HEK293T (cell line): ENCODE data around the gene MRPS9.

Experiments
- CTCF ChIA-PET: fragments of 350-600 bp; formaldehyde crosslinking; extraction: SDS; loops from one replicate; lab custom pipeline; 2021; ENCODE audit warnings: antibody characterized with exemption, inconsistent platforms; lab: Yijun Ruan, JAX
- POLR2A ChIA-PET: fragments of 350-600 bp; formaldehyde crosslinking; extraction: SDS; loops from one replicate; lab custom pipeline; 2020; ENCODE audit warnings: antibody characterized with exemption, inconsistent platforms; lab: Yijun Ruan, JAX
- DNase-seq: peaks from one replicate; pipeline ENCODE4 v3.0.0; 2012; ENCODE audit warnings: mixed read lengths; ENCODE audit errors: extremely low spot score
- ARNT ChIP-seq: fragments of 450-650 bp; IDR thresholded peaks from 2 replicates; pipeline ENCODE4 v1.6.1; 2017; ENCODE audit warnings: mild to moderate bottlenecking
- BHLHE40 ChIP-seq: fragments of 450-650 bp; IDR thresholded peaks from 2 replicates; pipeline ENCODE4 v1.6.1; 2016; ENCODE audit warnings: mild to moderate bottlenecking, moderate library complexity, borderline replicate concordance
- CTBP1 ChIP-seq: fragments of 450-650 bp; IDR thresholded peaks from 2 replicates; pipeline ENCODE4 v1.6.1; 2016; ENCODE audit warnings: borderline replicate concordance
- ELF4 ChIP-seq: fragments of 450-650 bp; IDR thresholded peaks from 2 replicates; pipeline ENCODE4 v1.6.1; 2017; ENCODE audit warnings: antibody characterized with exemption
- FOXA1 ChIP-seq: fragments of 450-650 bp; IDR thresholded peaks from 2 replicates; pipeline ENCODE4 v1.6.1; 2016; ENCODE audit warnings: mild to moderate bottlenecking
- FOXK2 ChIP-seq: fragments of 450-650 bp; IDR thresholded peaks from 2 replicates; pipeline ENCODE4 v1.6.1; 2016; ENCODE audit warnings: mild to moderate bottlenecking
- FOXM1 ChIP-seq: fragments of 450-650 bp; IDR thresholded peaks from 2 replicates; pipeline ENCODE4 v1.6.1; 2017; ENCODE audit warnings: mild to moderate bottlenecking, borderline replicate concordance
- HDGF ChIP-seq: fragments of 450-650 bp; IDR thresholded peaks from 2 replicates; pipeline ENCODE4 v1.6.1; 2017; ENCODE audit warnings: antibody characterized with exemption, borderline replicate concordance
- L3MBTL2 ChIP-seq: fragments of 450-650 bp; conservative IDR thresholded peaks from 2 replicates; pipeline ENCODE4 v1.6.1; 2016; ENCODE audit warnings: mild to moderate bottlenecking
- LEF1 ChIP-seq: fragments of 450-650 bp; IDR thresholded peaks from 2 replicates; pipeline ENCODE4 v1.6.1; 2017; ENCODE audit warnings: mild to moderate bottlenecking, borderline replicate concordance
- NFRKB ChIP-seq: fragments of 450-650 bp; IDR thresholded peaks from 2 replicates; pipeline ENCODE4 v1.6.1; 2016; ENCODE audit warnings: mild to moderate bottlenecking, moderate library complexity
- SP1 ChIP-seq: fragments of 450-650 bp; IDR thresholded peaks from 2 replicates; pipeline ENCODE4 v1.6.1; 2017
- SUZ12 ChIP-seq: fragments of 450-650 bp; IDR thresholded peaks from 2 replicates; pipeline ENCODE4 v1.6.1; 2016; ENCODE audit warnings: mild to moderate bottlenecking
- TARDBP ChIP-seq: fragments of 450-650 bp; IDR thresholded peaks from 2 replicates; pipeline ENCODE4 v1.6.1; 2016
- ZNF384 ChIP-seq: fragments of 450-650 bp; IDR thresholded peaks from 2 replicates; pipeline ENCODE4 v1.6.1; 2016
- TF ChIP-seq, protein P1 (sequence below): fragments of 450-650 bp; IDR thresholded peaks from 2 replicates; pipeline ENCODE4 v1.6.1; 2016

Gene MRPS9

DNA sequence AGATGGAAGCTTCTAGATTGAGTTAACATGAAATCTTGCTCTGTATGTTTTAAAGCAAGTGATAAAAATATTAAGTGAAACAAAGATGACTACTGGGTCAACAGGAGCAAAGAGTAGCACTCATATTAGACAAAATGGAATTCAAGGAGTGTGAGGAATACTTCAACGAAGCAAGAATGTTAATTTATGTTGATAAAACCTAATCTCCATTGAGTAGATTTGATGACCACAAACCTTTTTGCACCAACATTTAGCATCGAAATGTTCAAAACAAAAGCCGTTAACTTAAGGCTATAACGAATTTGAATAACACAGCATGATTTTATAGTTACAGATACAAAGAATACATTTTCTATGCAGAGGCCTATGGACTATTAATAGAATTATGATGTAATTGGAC lies 35.7 kb downstream of the MRPS9 start:
- TF ChIP-seq TARDBP, result no peak
- TF ChIP-seq CTBP1, result no peak
- no peak for TF ChIP-seq L3MBTL2
- no peak for TF ChIP-seq SUZ12
- no peak for TF ChIP-seq FOXM1
- no peak for TF ChIP-seq FOXA1
- TF ChIP-seq ZNF384, result no peak
- no peak for TF ChIP-seq NFRKB
- TF ChIP-seq, protein P1, sequence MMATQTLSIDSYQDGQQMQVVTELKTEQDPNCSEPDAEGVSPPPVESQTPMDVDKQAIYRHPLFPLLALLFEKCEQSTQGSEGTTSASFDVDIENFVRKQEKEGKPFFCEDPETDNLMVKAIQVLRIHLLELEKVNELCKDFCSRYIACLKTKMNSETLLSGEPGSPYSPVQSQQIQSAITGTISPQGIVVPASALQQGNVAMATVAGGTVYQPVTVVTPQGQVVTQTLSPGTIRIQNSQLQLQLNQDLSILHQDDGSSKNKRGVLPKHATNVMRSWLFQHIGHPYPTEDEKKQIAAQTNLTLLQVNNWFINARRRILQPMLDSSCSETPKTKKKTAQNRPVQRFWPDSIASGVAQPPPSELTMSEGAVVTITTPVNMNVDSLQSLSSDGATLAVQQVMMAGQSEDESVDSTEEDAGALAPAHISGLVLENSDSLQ, result no peak
- no peak for TF ChIP-seq SP1
- TF ChIP-seq LEF1, result no peak
- TF ChIP-seq ELF4, result no peak
- TF ChIP-seq FOXK2, result no peak
- TF ChIP-seq HDGF, result no peak
- no peak for TF ChIP-seq ARNT
- no peak for TF ChIP-seq BHLHE40
- POLR2A ChIA-PET, result no interaction called here
- CTCF ChIA-PET, result no interaction called here
- DNase-seq, result no peak

DNA sequence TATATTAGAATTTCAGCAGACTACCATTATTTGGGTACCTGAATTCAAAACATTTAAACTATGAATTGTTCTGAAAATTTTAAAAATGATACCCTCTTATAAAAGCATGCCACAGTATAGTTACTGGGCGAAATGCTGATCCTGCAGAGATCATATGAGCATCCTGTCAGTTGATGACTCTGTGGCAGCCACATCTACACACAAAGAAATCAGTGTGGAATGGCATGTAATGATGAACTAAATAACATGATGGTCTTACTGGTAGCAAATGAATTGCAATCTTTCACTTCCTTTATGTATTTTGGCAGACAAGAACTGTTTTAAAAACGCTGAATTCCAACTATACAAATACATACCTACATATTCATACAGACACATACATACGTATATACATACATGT lies 38.3 kb downstream of the MRPS9 start:
- TF ChIP-seq NFRKB, result no peak
- TF ChIP-seq SUZ12, result no peak
- no peak for TF ChIP-seq SP1
- TF ChIP-seq FOXK2, result no peak
- TF ChIP-seq L3MBTL2, result no peak
- no peak for TF ChIP-seq ELF4
- TF ChIP-seq TARDBP, result no peak
- TF ChIP-seq BHLHE40, result no peak
- TF ChIP-seq HDGF, result no peak
- TF ChIP-seq CTBP1, result no peak
- DNase-seq, result no peak

DNA sequence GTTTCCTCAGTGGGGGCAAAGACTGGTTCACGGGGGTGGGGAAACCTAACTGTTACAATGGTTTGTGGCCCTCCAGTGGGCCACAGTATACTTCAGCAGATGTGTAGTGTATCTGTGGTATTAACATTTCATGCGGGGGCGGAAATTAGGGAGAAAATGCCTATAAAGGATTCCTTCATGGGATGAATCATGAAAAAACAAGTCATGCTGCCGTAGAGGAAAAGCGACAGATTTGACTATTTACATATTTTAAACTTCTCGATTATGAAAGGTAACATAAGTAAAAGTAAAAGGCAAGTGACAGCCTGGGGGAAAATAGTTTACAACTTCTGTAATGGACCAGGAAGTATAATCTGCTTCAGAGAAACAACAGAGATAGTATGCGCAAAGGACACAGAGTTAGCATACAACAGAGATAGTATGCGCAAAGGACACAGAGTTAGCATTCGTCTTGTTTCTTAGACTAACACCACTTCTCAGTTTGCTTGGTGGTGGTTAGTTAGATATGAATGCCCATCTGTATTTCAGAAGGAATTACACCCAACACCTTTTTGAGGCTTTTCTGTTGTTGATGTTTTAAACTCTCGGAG lies 41.1 kb downstream of the MRPS9 start:
- ChIA-PET POLR2A (no interaction called here), CTCF (no interaction called here)
- TF ChIP-seq CTBP1 (no peak), NFRKB (no peak), FOXA1 (no peak), FOXK2 (no peak), SP1 (no peak), BHLHE40 (no peak), HDGF (no peak)
- TF ChIP-seq, protein P1, result no peak
- DNase-seq, result no peak

More for the DNA sequence above, 38.3 kb downstream of the MRPS9 start:
- ChIA-PET CTCF (no interaction called here), POLR2A (interaction anchor here (0.5 kb wide), 1 partner anchor 56 kb away, joined by 3 read pairs; no protein-coding TSS in a partner anchor)

DNA sequence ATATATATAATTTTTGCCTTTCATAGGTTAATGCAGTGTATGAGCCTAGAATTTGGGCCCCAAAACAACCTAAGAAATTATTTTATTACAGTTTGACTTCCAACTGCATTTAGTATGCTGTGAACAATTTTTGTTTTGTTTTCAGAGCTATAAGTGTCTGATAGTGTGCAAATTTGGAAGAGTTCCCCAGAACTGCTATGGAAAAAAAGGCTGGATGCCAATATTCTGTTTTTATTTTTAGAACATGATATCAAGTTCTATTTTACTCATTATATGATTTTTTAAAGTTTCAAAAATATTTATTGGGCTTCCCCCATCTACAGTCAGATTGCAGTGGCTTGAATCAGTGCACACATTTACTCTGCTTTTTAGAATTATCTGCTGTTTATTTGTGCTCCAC lies 42.6 kb downstream of the MRPS9 start:
- ChIA-PET POLR2A (no interaction called here), CTCF (no interaction called here)
- no peak for TF ChIP-seq LEF1
- DNase-seq, result no peak

DNA sequence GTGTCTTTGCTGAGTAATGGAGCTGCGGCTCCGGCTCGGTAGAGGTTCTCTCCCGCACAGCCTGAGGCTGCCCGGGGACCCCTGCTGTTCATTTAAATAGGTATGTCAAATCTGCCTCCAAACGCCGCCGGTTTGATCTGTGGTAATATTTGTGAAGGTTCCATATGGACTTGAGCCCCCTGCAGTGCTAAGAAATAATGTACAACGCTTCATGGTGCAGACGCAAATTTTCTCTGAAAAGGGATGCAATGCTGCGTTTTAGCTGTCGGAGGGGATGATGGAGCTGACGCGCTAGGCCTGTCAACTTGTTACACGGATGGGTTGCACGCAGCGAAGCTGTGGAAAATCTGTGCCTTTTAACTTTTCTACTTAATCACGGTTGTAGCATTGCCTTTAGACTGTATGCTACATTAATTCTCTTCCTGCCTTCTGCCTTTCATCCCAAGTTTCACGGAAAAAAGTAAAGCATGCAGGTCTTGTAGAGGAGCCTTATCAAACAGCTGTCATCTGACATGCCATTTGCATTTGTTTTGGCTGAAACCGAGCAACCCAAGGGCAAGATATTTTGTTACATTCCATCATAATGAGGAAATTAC lies 43.2 kb downstream of the MRPS9 start:
- ChIA-PET POLR2A (no interaction called here), CTCF (no interaction called here)
- DNase-seq, result peak; percentile 54

DNA sequence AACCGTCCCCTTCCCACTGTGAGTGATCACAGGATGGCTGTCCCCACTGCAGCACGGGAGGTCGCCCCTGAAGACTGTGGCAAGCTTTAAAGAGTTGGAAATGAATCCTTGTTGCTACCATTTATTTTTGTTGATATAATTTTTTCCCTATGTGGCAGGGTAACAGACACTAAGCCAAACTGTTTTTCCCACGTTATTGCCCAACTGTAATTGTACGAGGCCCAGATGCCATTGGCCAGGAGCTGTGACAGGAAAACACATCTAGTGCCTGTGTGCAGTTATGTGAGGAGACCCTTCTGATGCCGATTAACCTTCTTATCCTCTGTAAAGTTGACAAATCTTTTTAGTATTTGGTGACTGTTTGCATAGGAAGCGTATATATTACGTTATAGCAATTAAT lies 44.2 kb downstream of the MRPS9 start:
- CTCF ChIA-PET, result no interaction called here
- no peak for DNase-seq
- POLR2A ChIA-PET, result no interaction called here
- no peak for TF ChIP-seq SP1
- no peak for TF ChIP-seq CTBP1
- TF ChIP-seq NFRKB, result no peak
- no peak for TF ChIP-seq LEF1
- no peak for TF ChIP-seq FOXK2
- TF ChIP-seq ELF4, result no peak
- TF ChIP-seq L3MBTL2, result no peak
- TF ChIP-seq, protein P1, result no peak
- TF ChIP-seq FOXA1, result no peak
- TF ChIP-seq FOXM1, result no peak
- no peak for TF ChIP-seq HDGF
- TF ChIP-seq SUZ12, result no peak

More for the DNA sequence above, 43.2 kb downstream of the MRPS9 start:
- no peak for TF ChIP-seq FOXK2
- no peak for TF ChIP-seq FOXM1
- no peak for TF ChIP-seq L3MBTL2
- TF ChIP-seq HDGF, result no peak
- no peak for TF ChIP-seq SP1
- TF ChIP-seq ZNF384, result no peak
- no peak for TF ChIP-seq FOXA1
- no peak for TF ChIP-seq ELF4
- no peak for TF ChIP-seq SUZ12
- no peak for TF ChIP-seq BHLHE40
- TF ChIP-seq TARDBP, result no peak
- no peak for TF ChIP-seq NFRKB
- TF ChIP-seq ARNT, result no peak

DNA sequence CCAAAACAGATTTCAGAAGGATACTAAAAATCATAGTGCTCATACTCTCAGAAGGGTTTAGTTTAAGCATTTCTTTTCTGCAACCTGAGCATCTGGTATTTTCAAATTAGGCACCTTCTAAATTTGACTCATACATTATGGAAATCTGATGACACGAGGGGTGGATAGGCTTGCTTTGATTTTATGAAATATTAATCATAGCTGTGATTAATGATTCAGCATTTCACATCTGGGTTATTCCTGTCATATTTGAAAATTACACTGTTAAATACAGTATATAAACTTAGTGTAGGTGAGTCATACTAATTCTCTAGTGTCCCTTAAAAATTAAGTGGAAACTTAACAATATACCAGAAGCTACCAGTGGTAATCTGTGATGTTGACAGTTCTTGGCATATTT lies 47.7 kb downstream of the MRPS9 start:
- TF ChIP-seq L3MBTL2 (no peak), NFRKB (no peak), FOXM1 (no peak), FOXK2 (no peak), ZNF384 (no peak), HDGF (no peak)
- CTCF ChIA-PET, result no interaction called here
- no peak for DNase-seq
- POLR2A ChIA-PET, result no interaction called here
